Stomach (tissue), 4 donors: ENCODE measurements around the gene PGC.

Experiments
- EP300 ChIP-seq: sonication (generic); formaldehyde crosslinking; IDR thresholded peaks from one replicate; pipeline ENCODE4 v1.6.1; 2017; ENCODE audit warnings: antibody characterized with exemption
- POLR2A ChIP-seq, 4 donors: fragments of 450-650 bp; IDR thresholded peaks; one replicate each; pipeline ENCODE4 v1.6.1; 2016; ENCODE audit warnings: antibody characterized with exemption in 4 of 4, control low read depth in 2 of 4, mild to moderate bottlenecking in 1 of 4, moderate library complexity in 1 of 4
- POLR2AphosphoS5 ChIP-seq, 3 donors: sonication (generic); formaldehyde crosslinking; IDR thresholded peaks; one replicate each; pipeline ENCODE4 v1.6.1; 2016; ENCODE audit warnings: antibody characterized with exemption in 3 of 3
- TF ChIP-seq, protein P1 (sequence below), 7 experiments: fragments of 450-650 bp in 4 of 7; fragments of 200-600 bp in 3 of 7; sonication (generic) in 3 of 7; IDR thresholded peaks; one replicate each; pipeline ENCODE4 v1.5.1; 2016 to 2019; ENCODE audit warnings: antibody characterized with exemption in 7 of 7, control low read depth in 2 of 7, mild to moderate bottlenecking in 1 of 7

DNA sequence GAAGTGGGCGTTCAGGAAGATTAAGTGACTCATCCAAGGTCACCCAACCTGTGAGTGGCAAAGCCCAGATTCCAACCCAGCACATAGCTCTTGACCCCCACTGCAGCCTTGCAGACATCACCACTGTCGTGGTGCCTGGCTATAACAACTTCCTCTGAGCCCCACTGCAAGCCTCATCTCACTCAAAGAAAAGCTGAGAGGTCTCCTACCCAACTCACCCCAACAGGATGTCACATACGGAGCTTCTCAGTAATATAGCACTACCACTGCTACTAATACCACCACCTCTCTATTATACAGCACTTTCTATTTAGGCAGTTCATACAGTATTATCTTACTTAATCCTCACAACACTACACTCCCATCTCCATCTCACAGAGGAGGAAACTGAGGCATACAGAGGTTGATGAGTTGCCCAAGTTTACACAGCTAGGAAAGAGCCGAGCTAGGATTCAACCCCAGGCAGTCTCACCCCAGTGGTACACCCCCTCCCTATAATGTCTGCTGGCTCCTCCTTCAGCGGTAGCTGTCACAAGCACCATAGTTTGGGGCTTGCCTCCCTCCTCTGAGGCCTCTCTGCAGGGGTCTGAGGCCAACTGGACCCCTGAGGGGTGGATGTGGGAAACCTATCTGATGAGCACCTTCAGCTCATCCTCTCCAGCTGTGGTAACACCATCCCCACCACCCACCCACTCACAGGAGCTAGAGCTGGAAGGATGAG is 31.2 kb downstream of the PGC start:
- TF ChIP-seq, protein P1, sequence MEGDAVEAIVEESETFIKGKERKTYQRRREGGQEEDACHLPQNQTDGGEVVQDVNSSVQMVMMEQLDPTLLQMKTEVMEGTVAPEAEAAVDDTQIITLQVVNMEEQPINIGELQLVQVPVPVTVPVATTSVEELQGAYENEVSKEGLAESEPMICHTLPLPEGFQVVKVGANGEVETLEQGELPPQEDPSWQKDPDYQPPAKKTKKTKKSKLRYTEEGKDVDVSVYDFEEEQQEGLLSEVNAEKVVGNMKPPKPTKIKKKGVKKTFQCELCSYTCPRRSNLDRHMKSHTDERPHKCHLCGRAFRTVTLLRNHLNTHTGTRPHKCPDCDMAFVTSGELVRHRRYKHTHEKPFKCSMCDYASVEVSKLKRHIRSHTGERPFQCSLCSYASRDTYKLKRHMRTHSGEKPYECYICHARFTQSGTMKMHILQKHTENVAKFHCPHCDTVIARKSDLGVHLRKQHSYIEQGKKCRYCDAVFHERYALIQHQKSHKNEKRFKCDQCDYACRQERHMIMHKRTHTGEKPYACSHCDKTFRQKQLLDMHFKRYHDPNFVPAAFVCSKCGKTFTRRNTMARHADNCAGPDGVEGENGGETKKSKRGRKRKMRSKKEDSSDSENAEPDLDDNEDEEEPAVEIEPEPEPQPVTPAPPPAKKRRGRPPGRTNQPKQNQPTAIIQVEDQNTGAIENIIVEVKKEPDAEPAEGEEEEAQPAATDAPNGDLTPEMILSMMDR (IDR thresholded peaks at IDR 0.05), result no peak
- TF ChIP-seq POLR2A (IDR thresholded peaks at IDR 0.05) (no peak), EP300 (no peak), POLR2AphosphoS5 (IDR thresholded peaks at IDR 0.05) (no peak)
